Stimulated activated CD8-positive, alpha-beta memory T cell treated with anti-CD3 and anti-CD28 coated beads, Interleukin-15, amount 100 ng/mL, for 24 hours (primary cell): ENCODE data around the gene STK35.

ENCODE experiments used
- DNase-seq: peaks from one replicate; pipeline ENCODE4 v3.0.0-alpha.2; 2020; ENCODE audit warnings: low read depth

Gene STK35

DNA sequence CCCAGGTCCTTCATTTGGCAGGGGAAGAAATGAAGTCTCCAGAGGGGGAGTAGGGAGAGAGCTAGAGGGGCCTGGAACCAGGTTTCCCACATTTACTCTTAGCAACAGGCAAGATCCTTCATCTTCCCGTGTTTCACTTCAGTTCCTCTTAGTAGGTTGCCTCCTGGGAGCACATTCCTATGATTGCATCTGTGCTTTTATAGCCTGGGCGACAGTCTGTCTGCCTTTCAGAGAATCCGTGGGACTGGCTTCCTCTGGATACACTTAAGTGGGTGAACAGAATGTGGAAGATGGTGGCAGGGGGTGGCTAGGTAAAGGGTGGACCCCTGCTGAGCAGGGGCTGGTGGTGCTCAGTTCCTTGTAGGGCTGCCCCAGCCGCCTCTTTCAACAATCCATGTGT is 33.4 kb downstream of the STK35 start:
- no peak for DNase-seq

- no peak for DNase-seq
Measured at GRCh38 chr20:2136275-2136674, 34.6 kb downstream of the STK35 start.

GRCh38 chr20:2137552-2138201 is 36.0 kb downstream of the STK35 start:
- DNase-seq: no peak

GRCh38 chr20:2138396-2138795 is 36.8 kb downstream of the STK35 start:
- DNase-seq: no peak

GRCh38 chr20:2139250-2139649 is 37.6 kb downstream of the STK35 start:
- no peak for DNase-seq

GRCh38 chr20:2139736-2140135 is 38.1 kb downstream of the STK35 start:
- no peak for DNase-seq

- DNase-seq: no peak
Measured at GRCh38 chr20:2140561-2140960, 38.9 kb downstream of the STK35 start.

GRCh38 chr20:2141600-2142575 is 40.3 kb downstream of the STK35 start:
- no peak for DNase-seq

GRCh38 chr20:2142649-2143048 is 41.0 kb downstream of the STK35 start:
- no peak for DNase-seq

DNA sequence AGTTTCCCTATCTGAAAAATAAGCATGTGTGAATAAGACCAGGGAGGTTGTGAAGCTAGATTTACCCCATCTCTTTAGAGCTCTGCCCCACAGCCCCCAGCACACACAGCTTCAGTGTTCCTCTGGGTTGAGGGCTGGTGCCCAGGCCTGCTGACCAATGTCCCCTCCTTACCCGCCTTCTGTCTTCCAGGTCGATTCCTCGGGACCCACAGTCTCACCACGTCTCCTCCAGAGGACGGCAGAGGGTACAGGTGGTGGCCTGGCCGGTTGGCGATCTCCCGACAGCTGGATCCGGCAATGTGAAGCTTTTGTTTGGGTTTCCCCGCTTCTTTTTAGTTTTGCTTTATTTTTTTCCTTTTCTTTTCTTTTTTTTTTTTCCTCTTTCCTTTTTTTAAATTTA is 42.0 kb downstream of the STK35 start:
- DNase-seq: no peak

DNA sequence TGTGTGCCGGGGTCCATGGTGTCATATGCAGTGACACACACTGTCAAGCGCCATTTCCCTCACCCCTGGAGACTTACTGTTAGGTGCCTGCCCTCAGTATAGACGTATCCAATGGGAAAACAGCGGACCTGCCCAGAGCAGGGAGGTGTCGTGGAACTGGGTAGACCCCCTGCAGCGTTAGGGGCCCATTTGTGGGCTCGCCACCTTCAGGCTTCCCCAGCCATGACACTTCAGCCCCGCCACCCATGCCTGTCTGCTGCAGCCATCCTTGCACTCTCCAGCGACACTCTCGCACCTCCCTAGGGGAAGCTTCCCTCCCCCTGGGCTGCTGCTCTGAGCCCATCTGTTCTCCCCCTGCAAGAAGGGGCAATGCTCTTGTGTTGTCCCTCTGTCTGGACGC is 43.2 kb downstream of the STK35 start:
- DNase-seq: no peak

GRCh38 chr20:2145376-2145775 is 43.7 kb downstream of the STK35 start:
- DNase-seq: no peak

GRCh38 chr20:2146080-2146867 is 44.6 kb downstream of the STK35 start:
- DNase-seq: no peak

DNA sequence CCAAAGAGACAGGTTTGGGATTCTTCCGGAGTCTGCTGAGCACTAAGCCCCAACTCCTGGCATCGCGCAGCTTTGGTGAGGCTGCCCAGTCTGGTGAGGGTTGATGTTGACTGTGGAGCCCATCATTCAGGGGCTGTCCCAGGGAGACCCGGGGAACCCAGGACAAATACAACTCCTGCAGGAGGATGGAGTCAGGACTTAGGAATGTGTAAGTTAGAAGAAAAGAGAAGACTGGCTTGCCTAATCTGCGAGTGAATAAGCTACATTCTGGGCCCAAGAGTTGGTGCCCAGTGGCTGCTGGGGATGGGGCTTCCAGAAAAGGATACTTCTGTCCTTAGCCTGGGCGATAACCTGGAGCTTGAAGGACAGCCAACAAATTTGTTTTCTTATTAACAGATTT is 47.9 kb downstream of the STK35 start:
- no peak for DNase-seq

DNA sequence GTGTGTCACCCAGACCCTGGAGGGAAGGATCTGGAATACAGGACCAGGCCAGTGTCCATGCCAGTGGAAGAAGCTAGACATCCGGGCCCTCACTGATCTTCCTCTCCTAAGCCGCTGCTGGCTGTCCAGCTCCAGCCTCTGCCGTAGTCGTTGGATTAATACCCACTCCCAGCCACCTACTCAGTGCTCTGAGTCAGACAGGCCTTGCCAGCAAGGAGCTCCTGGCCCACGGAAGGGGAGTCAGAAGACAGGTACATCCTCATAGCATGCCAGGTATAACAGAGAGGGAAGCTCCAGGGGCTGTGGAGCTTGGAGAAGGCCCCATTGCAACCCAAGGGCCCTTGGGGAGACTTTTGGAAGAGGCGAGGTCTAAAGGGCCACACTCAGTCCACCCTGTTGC is 49.0 kb downstream of the STK35 start:
- no peak for DNase-seq

DNA sequence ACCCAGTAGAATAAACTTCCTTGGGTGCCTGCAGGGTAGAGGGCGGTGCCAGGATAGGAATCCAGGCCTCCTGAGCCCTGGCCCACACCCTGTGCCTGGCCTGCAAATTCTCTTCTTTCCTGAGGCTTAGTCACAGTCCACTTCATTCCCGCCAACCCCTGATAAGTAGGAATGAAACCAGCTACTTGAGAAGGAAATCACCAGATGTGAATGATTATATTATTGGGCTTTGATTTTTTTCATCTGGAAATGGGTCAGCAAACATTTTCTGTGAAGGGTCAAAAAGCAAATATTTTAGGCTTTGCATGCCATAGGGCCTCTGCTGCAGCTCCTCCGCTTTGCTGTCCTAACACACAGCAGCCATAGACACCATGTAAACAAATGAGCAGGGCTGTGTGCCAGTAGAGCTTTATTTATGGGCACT is 50.2 kb downstream of the STK35 start:
- DNase-seq: no peak

DNA sequence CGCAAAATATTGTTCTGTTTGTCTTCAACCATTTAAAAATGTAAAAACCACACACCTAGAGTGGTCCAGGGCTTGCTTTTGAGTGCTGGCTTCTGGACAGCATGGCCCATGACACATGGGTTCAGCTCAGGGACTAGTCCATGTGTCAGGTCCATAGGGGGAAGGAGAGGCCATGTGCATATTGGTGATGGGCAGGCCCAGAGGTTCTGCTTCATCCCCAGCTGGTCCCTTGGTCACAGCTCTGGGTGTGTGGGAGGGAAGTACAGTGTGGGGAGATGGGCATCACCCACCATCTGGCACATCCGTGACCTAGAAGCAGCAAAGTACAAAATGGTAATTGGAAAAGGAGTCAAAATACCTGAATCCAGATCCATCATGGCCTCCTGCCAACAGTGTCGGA is 50.7 kb downstream of the STK35 start:
- no peak for DNase-seq

- DNase-seq: no peak
Measured at GRCh38 chr20:2153326-2153725, 51.7 kb downstream of the STK35 start.

DNA sequence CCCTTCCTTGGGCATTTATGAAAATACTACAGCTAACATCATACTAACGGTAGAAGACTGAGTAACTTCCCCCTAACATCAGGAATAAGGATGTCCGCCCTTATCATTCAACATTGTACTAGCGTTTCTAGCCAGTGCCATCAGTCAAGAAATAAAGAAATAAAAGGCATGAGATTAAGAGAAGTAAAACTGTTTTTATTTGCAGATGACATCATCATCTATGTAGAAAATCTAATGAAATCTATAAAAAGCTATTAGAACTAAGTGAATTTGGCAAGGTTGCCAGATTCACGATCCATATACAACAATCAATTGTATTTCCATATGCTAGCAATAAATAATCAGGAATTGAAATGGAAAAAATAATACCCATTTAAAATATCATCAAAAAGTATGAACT is 54.6 kb downstream of the STK35 start:
- no peak for DNase-seq

- no peak for DNase-seq
Measured at GRCh38 chr20:2156666-2157624, 55.3 kb downstream of the STK35 start.

DNA sequence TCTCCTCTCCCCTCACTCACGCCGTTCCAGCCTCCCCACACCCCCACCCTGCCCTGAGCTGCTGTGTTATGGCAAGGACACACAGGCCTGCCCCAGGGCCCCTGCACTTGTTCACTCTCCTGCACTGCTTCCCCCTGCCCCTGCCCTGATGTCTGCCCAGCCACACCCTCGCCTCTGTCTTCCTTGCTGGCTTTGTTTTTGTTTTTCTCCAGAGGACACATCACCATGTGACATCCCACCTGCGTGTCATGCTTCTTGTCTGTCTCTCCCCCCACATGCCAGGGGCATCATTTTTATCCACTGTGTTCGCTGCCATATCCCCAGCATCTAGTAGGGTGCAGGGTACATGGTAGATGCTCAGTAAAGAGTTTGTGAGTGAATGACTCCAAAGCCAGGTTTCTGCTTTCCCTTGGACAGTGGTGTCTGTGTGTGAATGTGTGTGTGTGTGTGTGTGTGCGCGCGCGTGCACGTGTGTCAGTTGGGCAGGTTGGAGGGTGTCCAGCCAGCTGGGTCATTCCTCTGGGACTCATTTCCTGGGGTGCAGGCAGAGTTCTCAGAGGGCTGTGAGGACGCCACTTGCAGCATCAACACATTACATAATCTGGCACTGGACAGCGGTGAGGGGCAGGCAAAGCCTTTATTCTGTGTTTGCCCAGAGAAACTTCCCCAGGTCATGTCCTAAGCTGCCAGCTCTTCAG is 60.6 kb downstream of the STK35 start:
- no peak for DNase-seq
